HG03565 (cell line): ENCODE data around the gene EPOP.
A peak's percentile ranks its signal among the peaks of the same experiment; 100 is the strongest.
"Not testable (repeated sequence)": the region's sequence is repeated elsewhere in the genome, so short reads cannot be mapped to it uniquely, and the experiment has no call there.

Experiments used
- ATAC-seq: cut with Tn5 transposase; IDR thresholded peaks from one replicate; pipeline ENCODE4 v1.9.1; 2021; ENCODE audit warnings: mild to moderate bottlenecking, moderate library complexity; ENCODE audit not compliant: unreplicated experiment

The EPOP gene

GRCh38 chr17:38654411-38655398 lies 20.1 kb downstream of the EPOP start:
- ATAC-seq = peak; percentile 53

DNA sequence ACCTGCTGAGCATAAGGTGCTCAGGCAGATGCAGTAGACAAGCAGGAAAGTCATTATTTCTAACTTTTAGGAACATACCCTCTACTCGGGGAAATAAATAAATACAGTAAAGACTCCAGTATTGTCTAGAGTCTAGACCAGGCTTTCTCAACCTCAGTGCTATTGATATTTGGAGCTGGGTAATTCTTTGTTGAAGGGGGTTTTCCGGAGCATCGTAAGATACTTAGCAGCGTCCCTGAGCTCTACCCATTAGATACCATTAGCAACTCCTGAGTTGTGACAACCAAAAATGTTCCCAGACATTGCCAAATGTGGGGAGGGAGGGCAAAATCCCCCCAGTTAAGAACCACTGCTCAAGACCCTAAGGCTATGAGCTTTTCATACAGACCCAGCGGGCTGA lies 21.1 kb downstream of the EPOP start:
- no peak for ATAC-seq

DNA sequence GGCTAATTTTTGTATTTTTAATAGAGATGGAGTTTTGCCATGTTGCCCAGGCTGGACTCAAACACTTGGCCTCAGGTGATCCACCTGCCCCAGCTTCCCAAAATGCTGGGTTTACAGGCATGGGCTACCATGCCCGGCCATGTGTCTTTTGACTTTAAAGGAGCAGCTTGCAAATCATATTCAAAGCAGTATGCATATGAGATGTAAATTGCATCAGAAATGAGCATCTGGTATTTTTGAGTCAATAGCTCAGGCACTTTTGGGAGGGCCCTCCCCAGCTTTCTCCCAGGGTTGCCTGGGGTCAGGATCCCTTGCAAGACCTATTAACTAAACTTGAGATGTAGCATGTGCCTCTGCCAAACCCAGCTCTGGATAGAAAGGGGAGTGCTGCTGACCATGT lies 21.5 kb downstream of the EPOP start:
- no peak for ATAC-seq

GRCh38 chr17:38650653-38651173 lies 24.0 kb downstream of the EPOP start:
- ATAC-seq = not testable (repeated sequence)

- no peak for ATAC-seq
These were observed 36.8 kb downstream of the EPOP start for GRCh38 chr17:38637951-38638350.

DNA sequence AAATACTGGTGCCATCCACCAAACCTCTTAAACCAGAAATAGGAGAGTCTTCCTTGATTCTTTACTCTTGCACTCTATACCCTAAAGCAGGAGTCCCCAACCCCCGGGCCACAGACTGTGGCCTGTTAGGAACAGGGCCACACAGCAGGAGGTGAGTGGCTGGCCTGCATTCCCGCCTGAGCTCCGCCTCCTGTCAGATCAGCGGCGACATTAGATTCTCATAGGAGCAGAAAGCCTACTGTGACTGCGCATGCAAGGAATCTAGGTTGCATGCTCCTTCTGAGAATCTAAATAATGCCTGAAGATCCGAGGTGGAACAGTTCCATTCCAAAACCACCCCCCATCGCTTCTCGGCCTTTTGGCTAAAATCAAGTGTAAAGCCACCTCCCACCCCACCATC lies 38.7 kb downstream of the EPOP start:
- no peak for ATAC-seq

DNA sequence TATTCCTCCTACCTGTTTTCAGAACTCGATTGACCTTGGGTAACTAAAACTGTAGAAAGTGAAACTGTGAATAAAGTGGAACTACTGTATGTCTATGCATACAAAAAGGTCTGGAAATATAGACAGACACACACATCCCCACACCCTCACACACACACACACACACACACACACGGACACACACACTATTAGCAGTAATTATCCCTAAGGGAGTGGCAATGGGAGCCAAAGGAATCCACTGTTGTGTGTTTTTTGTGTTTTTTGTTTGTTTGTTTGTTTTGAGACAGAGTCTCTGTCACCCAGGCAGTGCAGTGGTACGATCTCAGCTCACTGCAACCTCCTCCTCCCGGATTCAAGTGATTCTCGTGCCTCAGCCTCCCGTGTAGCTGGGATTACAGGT lies 42.4 kb downstream of the EPOP start:
- no peak for ATAC-seq

DNA sequence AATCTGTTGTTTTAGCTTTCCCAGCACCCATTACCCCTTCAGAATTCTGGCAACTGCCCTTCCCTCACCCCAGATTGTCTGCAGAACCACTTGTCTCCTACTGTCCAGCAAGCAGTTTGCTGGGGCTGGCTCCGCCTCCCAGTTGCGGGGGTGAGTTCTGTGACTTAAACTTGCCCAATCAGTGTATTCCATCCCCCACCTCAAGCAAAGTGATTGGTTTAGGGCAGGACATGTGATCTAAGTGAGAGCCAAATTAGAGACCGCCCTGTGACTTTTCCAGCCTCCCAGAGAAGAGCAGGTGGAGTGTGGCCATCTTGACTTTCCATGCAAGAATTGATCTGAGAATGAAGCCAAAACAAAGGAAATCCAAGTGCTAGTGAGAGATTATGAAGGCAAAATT lies 46.3 kb downstream of the EPOP start:
- ATAC-seq = no peak

DNA sequence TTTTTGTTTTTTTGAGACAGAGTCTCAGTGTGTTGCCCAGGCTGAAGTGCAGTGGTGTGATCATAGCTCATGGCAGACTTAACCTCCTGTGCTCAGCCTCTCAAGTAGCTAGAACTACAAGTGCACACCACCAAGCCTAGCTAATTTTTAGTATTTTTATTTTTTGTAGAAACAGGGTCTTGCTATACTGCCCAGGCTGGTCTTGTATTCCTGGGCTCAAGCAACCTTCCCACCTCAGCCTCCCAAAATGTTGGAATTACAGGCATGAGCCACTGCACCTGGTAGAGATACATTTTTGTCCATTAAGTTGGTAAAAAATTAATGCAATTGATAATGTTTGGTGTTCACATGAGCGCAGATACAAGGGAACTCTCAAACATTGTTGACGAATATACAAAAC lies 46.8 kb downstream of the EPOP start:
- no peak for ATAC-seq

- not testable (repeated sequence) for ATAC-seq
These were observed 48.0 kb downstream of the EPOP start for GRCh38 chr17:38626606-38627226.

GRCh38 chr17:38625482-38625881 lies 49.3 kb downstream of the EPOP start:
- no peak for ATAC-seq

GRCh38 chr17:38624782-38625355 lies 49.9 kb downstream of the EPOP start:
- ATAC-seq = peak; percentile 54
